Left lobe of liver (tissue), 2 donors: ENCODE data around the gene SLC23A2. TPM values are rescaled to one million over a fixed set of nuclear protein-coding genes. Genes with fewer than 3 reads are reported as not detected.
A peak's percentile ranks its signal among the peaks of the same experiment; 100 is the strongest.
"Not testable (repeated sequence)": the region's sequence is repeated elsewhere in the genome, so short reads cannot be mapped to it uniquely, and the experiment has no call there.

Experiments used
- ATAC-seq: fragments of 200-7000 bp; cut with Tn5 transposase; one replicate; pipeline ENCODE4 v1.9.1; 2020; ENCODE audit warnings: mild to moderate bottlenecking, moderate library complexity
- DNase-seq: peaks from one replicate; pipeline ENCODE4 v3.0.0-alpha.2; 2020; ENCODE audit warnings: low spot score
- total RNA-seq: library from RNA; stranded (reverse); gene quantifications from one replicate; pipeline ENCODE4 v1.2.1, GENCODE V29; 2021
- donor health status: DM: no; HTN: no; CAD: no; lungs with moderate emphysema.
- donor health status: DM: no; HTN: yes; CAD: no.

SLC23A2 gene
- total RNA-seq, result 27.4 TPM

- ATAC-seq (peak; percentile 84), DNase-seq (peak; percentile 63)
Observed at GRCh38 chr20:5001174-5002076, at the start of gene SLC23A2. Gene SLC23A2 (minus strand): TSS chr20:5001510. CDS start chr20:4932562, 68,948 bp downstream.

GRCh38 chr20:5046656-5047339, 45.5 kb upstream of the SLC23A2 start:
- DNase-seq (no peak), ATAC-seq (no peak)

- ATAC-seq, result no peak
- DNase-seq, result no peak
Observed at GRCh38 chr20:5045906-5046305, 44.6 kb upstream of the SLC23A2 start.

- no peak for ATAC-seq
- no peak for DNase-seq
Observed at GRCh38 chr20:5044075-5044620, 42.8 kb upstream of the SLC23A2 start.

GRCh38 chr20:5041433-5041832, 40.1 kb upstream of the SLC23A2 start:
- ATAC-seq (no peak), DNase-seq (no peak)

DNA sequence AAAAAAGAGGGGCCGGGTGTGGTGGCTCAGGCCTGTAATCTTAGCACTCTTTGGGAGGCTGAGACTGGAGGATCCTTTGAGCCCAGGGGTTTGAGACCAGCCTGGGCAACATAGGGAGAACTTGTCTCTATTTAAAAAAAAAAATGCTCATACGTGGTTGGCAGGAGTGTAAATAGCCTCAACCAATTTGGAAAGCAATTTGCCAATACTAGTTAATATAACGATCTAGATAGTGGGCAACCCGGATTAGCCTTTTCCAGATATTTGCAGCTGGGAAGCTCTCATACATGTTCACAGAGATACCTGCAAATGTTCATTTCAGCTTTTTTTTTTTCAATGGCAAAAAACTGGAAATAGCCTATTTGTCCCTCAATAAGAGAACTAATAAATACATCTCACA, 39.0 kb upstream of the SLC23A2 start:
- ATAC-seq (no peak), DNase-seq (no peak)

- no peak for DNase-seq
- ATAC-seq, result no peak
Observed at GRCh38 chr20:5039889-5040288, 38.6 kb upstream of the SLC23A2 start.

- no peak for DNase-seq
- ATAC-seq, result peak; percentile 13
Observed at GRCh38 chr20:5039255-5039657, 37.9 kb upstream of the SLC23A2 start.

DNA sequence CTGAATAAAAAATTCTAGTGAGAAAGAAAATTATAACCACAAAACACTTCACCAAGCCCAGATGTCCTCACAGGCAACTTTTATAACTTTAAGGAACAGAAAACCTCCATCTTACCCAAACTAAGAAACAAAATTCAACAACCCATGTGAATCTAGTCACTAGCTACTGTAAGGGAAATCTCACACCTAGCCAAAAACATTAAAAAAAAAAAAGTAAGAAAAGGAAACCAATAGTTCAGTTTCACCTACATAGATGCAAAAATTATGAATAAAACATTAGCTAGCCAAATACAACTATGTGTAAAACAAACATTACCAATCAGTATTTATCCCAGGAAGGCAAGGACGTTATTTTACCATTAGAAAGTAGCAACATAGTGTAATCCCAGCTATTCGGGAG, 35.5 kb upstream of the SLC23A2 start:
- ATAC-seq (no peak), DNase-seq (no peak)

- not testable (repeated sequence) for ATAC-seq, DNase-seq
Observed at GRCh38 chr20:5035518-5035917, 34.2 kb upstream of the SLC23A2 start.

DNA sequence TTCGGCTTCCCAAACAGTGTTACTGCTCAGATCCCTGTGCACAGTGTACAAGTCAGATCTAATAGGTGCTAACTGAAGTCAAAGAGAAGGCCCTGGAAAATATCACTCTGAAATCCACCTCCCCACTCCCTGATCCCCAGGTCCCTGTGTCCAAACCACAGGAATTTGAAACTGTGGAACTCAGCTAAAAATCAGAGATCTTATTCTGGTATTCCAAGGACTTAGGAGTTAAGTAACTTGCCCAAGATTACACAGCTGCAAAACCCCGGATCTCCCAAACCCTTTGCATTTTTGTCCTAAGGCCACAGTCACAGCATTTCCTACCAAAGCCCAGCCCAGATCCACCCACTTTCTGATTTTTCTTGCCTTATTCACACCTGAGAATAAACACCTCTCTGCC, 32.3 kb upstream of the SLC23A2 start:
- DNase-seq, result no peak

DNA sequence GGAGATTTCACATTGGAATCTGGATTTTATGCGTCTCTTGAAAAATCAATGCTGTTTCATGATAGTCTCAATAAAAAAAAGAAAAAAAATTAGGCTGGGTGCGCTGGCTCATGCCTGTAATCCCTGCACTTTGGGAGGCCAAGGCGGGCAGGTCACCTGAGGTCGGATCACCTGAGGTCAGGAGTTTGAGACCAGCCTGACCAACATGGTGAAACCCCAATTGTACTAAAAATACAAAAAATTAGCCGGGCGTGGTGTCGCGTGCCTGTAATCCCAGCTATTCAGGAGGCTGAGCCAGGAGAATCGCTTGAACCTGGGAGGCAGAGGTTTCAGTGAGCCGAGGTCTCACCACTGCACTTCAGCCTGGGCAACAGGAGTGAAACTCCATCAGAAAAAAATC, 30.4 kb upstream of the SLC23A2 start:
- DNase-seq, ATAC-seq: not testable (repeated sequence)

More for the DNA sequence above, 32.3 kb upstream of the SLC23A2 start:
- no peak for ATAC-seq

- no peak for ATAC-seq
- DNase-seq, result no peak
Observed at GRCh38 chr20:5031206-5031557, 29.9 kb upstream of the SLC23A2 start.

DNA sequence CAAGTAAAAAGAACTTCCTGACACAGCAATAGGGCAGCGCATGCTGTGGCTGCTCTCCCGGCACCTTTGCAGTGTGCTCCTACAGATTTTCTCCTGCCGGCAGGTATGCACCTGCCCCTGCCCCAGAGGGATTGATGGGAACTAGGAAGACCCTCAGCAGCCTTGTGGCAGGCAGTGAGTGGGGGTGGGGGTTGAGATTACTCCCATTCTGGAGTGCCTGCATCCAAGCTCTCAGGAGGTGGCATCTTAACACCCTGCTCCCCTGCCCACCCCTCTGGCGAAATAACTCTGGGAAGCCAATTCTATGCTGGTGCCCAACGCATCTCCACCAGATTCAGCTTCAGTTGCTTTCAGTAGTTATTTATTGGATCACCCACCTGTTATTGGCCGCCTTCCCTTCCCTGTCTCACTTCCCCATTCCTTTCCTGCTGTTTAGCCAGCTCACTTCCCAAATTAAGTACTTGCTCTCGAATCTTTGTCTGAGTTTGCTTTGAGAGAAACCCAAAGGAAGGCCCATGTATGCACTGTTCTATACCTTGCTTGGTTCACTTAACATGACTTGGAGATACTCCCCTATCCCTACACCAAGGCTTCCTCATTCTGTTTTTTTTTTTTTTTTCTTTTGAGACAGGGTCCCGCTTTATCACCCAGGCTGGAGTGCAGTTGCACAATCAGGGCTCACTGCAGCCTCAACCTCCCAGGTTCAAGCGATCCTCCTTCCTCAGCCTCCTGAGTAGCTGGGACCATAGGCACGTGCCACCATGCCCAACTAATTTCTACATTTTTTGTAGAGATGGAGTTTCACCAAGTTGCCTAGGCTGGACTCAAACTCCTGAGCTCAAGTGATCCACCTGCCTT, 29.3 kb upstream of the SLC23A2 start:
- ATAC-seq (no peak), DNase-seq (no peak)

DNA sequence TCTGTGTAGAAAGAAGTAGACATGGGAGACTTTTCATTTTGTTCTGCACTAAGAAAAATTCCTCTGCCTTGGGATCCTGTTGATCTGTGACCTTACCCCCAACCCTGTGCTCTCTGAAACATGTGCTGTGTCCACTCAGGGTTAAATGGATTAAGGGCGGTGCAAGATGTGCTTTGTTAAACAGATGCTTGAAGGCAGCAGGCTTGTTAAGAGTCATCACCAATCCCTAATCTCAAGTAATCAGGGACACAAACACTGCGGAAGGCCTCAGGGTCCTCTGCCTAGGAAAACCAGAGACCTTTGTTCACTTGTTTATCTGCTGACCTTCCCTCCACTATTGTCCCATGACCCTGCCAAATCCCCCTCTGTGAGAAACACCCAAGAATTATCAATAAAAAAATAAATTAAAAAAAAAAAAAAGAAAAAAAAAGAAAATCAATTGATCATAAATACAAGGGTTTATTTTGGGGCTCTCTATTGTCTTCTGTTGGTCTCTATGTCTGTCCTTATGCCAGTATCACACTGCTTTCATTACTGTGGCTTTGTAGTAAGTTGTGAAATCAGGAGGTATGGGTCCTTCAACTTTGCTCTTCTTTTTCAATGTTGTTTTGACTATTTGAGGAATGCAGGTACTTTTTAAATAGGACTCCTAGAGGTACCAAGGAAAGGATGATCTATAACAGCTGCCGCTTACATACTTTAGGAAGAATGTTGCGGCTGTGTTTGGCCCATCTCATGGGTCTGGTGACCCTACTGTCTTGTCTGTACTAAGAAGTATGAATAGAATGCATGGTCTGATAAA, 27.1 kb upstream of the SLC23A2 start:
- ATAC-seq, result peak; percentile 43
- not testable (repeated sequence) for DNase-seq

- ATAC-seq (no peak), DNase-seq (no peak)
Observed at GRCh38 chr20:5024982-5025381, 23.7 kb upstream of the SLC23A2 start.

GRCh38 chr20:5024103-5024502, 22.8 kb upstream of the SLC23A2 start:
- DNase-seq (no peak), ATAC-seq (no peak)

DNA sequence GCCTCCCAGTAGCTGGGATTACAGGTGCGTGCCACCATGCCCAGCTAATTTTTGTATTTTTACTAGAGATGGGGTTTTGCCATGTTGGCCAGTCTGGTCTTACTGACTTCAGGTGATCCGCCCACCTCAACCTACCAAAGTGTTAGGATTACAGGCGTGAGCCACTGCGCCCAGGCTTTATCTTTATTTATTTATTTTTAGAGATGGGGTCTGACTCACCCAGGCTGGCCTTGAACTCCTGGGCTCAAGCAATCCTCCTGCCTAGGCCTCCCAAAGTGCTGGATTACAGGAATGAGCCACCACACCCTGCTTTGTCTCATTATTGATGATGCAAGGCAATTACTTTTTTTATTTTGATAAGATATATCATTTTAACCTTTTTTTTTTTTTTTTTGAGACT, 21.9 kb upstream of the SLC23A2 start:
- DNase-seq, ATAC-seq: not testable (repeated sequence)

DNA sequence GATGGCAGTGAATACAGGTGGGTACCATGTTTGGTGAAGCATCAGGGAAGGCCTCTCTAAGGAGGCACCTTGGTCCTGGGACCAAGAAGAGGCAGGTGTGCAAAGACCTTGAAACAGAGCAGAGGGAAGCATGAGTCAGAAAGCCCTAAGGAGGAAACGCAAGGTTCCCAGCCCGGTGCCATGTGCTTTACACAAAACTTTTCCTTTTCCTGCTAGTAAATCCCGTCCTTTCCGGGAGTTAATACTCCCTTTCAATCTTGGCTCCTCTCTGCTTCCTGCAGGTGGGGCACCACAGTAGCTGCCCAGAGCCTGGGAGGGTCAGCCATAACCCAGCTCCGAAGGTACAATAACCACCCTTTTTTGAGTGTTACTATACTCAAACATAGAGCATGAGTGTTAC, 19.4 kb upstream of the SLC23A2 start:
- no peak for ATAC-seq
- DNase-seq, result no peak
